GM21423 (cell line): ENCODE results near the gene UBXN1.
A peak's percentile ranks its signal among the peaks of the same experiment; 100 is the strongest.

Source experiments
- ATAC-seq: cut with Tn5 transposase; IDR thresholded peaks from one replicate; pipeline ENCODE4 v1.9.1; 2021; ENCODE audit warnings: mild to moderate bottlenecking, moderate library complexity; ENCODE audit not compliant: unreplicated experiment

The UBXN1 gene, protein sequence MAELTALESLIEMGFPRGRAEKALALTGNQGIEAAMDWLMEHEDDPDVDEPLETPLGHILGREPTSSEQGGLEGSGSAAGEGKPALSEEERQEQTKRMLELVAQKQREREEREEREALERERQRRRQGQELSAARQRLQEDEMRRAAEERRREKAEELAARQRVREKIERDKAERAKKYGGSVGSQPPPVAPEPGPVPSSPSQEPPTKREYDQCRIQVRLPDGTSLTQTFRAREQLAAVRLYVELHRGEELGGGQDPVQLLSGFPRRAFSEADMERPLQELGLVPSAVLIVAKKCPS

DNA sequence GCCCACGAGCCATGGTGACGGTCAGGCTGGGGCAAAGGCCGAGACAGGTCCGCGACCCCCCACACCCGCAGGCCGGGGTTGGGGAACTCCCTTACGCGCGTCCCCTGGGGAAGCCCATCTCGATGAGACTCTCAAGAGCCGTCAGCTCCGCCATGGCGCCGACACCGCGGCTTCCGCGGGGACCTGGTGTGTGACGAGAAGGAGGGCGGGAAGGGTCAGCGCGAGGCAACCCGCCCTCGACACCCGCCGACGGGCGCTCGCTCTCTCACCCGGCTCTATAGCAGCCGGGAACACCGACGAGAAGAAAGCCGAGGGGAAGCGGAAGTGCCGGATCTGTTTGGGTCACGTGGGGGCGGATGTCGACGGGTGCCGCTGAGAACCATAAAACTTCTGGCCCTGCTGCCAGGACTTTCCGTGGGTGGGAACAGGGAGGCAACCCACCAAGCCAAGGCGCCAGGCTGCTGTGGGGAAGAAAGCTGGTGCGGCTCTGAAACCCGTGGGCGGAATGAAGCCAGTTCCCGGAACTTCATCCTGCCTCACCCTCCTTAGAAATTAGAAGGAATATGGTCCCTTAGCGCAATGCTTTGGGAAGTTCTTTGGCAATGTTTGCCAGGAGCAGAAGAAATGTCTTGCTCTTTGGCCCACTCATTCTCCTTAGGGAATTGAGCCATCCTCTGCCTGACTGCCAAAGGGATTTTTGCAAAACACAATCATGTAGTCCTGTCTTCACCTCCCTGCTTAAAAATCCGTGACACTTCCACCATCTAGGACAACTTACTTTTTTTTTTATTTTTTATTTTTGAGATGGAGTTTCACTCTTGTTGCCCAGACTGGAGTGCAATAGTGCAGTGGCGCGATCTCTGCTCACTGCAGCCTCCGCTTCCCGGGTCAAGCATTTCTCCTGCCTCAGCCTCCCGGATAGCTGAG, at the start of gene UBXN1:
TSS of gene UBXN1 (minus strand) at position 304 of the 927 bp plus-strand sequence. CDS start at position 154, 150 bp downstream.
- ATAC-seq = peak; percentile 76

DNA sequence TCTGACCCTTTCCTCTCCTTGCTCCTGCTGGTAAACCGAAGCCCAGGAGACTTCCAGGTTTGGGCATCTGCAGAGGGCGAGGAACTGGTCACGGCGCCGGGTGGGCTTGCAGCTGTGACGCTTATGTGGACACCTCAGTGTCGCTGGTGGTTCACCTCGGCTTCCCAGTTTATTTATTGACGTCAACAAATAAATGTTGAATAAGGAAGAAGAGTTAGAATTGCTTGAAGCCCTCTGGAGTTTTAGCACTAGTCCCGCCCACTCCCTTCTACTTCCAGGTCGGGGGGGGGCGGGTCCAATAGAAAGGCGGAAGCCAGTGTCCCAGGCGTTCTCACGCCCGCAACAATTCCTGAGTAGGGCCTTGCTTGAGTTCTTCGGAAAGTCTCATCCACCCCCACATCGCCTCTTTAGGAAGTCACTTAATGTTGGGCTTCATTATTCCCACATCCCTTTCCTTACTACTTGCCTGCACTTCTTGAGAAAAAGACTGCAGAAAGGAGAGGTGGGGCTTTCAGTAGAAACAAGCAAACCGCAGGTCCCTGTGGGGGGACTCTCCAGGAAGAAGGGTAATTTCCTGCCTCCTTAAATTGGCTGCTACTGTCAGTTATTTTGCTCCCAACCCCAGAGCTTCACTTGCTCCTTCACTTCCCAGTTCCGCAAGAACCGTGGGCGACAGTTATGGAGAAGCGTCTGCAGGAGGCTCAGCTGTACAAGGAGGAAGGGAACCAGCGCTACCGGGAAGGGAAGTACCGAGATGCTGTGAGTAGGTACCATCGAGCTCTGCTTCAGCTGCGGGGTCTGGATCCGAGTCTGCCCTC, 49.5 kb upstream of the UBXN1 start, which contains the start of gene TTC9C:
TSS of gene TTC9C (plus strand) at position 316 of the 818 bp plus-strand sequence. CDS start at position 679, 363 bp downstream.
- ATAC-seq = peak; percentile 11

DNA sequence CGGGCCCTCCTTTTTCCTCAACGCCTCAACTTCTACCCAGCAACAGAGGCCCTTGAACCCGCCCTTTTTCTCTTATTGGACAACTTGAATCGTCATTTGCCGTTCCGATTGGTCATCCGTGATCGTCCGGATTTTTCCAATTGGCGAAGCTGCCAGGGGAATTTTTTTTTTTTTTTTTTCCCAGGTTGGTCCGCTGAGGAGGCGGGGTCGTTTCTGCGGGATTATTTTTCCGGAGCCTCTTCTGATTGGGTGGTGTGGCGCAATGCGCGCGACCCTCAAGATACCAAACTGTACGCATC, 48.9 kb upstream of the UBXN1 start:
- ATAC-seq = peak; percentile 51

DNA sequence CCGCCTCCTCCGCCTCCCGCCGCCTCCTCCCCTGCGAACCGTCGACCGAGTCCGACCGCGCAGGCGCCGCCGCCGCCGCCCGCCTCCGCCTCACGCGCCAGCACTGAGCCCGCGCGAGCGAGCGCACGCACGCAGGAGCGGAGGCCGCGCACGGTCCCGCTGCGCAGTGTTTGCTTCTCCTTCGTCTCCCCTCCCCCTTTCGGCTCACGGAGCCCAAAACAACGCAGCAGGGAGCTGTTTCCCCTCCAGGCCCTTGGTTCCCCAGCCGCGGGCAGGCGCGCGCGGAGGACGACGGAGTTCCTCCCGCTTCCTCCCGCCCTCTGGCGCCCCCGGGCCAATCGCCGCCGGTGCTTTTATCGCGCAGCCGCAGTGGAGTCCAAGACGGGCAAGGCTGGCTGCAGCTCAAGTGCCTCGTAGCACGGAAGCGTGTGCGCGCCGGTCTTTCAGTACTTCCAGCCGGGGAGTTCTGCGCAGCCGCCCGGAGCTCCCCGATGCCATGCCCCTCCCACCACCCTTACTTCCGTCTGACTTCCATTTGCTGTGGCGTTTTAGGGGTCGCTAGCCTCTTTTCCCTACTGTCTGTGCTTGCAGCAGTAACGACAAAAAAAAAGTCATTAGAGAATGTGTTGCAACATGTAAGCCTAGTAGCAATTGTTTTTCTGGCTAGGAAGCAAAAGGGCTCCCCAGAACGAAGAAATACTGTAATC, 48.4 kb upstream of the UBXN1 start, which contains the start of gene HNRNPUL2:
TSS of gene HNRNPUL2 (minus strand) at position 293 of the 707 bp plus-strand sequence. CDS start 301 bp downstream, outside the sequence.
- ATAC-seq = peak; percentile 72

DNA sequence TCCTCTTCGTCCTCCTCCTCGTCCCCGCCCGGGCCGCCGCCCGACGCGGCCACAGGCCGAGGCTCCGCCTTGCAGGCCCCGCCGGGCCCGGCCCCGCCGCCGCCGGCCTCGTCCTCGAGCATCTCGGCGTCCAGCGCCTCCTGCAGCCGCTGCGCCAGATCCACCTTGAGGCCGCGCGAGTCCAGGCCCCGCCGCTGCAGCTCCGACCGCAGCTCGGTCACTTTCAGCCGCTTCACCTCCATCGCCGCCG, 48.0 kb upstream of the UBXN1 start:
- no peak for ATAC-seq

DNA sequence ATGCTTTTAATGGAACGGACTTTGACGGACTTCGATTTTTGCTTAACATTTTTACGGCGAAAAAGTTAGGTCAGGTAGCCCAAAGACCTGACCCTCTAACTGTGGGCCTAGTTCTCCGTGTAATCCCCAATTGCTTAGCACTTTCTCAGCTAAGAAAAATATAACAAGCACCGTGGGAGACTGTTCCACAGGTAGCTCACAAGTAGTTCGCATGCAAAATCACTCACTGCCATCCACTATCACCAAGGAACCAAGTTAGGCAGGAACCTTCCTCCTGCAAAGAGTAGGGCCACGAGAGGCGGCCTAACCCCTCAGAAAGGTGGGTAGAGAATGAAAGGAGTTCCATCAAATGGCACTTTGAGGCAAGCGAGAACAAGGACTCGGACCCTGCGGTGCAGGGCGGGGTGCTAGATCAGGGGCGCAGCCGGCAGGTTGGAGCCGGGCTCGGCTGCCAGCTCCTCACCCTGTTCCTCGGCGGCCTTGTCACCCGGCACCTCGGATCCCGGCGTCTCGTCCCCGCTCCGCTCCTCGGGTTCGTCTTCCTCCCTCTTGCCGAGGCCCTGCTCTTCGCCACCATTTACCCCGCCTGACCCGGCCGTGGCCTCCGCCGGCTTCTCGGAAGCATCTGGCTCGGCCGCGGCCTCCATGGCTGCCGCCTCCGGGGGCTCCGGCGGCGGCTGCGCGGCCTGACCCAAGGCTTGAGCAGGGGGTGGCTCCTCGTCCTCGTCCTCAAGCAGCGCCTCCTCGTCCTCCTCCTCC, 47.5 kb upstream of the UBXN1 start:
- ATAC-seq = peak; percentile 5

DNA sequence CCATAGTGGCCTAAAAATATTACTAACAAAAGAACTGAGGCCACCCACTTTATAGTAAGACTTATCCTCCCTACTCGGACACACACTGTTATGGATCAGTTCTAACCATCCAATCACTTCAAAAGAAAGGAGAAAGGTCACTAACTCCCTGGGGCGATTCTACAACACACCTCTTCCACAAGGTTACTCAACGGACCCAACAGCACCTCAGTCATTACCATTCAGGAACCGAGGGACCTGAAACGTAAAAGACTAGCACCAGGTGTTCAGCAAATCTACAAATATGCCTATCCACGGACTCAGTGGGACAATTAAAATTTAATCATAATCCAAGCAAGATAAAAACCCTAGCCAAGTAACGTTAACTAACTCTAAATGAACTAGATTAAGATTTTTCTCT, 46.8 kb upstream of the UBXN1 start:
- no peak for ATAC-seq

DNA sequence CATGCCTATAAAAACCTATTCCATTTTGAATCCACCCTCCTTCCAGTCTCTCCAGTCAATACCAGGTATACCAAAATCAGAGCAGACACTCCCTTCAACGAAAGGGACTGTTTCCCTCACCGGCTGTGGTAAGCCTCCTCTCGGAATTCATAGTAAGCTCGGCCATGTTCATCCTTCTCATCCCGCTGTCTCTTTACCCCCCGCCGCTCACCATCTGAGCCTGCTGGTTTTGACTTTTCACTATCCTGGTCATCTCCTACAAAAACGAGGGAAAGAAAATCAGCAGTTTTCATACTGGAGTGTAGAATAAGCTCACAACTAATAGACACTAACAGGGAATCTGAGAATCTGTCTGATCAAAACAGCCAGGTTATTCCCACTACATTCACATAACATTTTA, 45.3 kb upstream of the UBXN1 start:
- ATAC-seq = no peak

DNA sequence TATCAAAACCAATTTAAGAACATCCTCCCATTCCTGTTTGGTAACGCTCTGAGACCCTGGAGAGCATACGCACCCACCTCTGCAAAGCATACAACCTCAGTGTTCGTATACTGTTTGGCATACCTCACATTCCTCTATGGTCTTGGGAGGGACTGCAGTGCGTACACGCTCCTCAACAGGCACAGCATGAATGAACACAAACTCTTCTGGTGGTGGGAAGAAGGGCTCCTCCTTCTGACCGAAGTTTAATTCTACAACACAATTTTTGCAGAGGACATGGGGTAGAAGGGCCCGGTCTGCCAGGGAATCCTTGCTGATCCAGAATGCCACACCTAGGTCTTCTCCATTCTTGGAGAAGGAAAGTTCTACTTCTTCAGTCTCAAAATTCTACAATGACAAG, 43.1 kb upstream of the UBXN1 start:
- ATAC-seq = no peak

DNA sequence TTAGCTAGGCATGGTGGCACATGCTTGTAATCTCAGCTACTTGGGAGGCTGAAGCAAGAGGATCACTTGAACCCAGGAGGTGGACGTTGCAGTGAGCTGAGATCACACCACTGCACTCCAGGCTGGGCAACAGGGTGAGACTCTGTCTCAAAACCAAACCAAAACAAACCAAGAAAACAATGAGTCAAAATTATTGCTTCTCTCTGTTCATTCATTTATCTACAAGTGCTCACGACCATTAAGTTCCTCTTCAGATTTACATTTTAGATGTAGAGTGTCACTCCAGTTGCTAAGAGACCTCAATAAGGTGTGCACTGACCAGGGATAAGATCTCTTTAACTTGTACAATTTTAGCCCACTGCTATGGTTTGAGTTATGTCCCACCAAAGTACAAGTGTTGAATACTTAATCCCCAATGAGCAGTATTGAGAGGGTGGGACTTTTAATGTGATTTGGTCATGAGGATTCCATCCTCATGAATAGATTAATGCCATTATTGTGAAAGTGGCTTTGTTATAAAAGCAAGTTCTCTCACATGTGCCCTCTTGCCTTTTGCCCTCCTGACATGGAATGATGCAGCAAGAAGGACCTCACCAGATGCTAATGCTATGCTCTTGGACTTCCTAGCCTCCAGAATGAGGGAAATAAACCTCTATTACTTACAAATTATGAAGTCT, 40.6 kb upstream of the UBXN1 start:
- ATAC-seq = no peak

DNA sequence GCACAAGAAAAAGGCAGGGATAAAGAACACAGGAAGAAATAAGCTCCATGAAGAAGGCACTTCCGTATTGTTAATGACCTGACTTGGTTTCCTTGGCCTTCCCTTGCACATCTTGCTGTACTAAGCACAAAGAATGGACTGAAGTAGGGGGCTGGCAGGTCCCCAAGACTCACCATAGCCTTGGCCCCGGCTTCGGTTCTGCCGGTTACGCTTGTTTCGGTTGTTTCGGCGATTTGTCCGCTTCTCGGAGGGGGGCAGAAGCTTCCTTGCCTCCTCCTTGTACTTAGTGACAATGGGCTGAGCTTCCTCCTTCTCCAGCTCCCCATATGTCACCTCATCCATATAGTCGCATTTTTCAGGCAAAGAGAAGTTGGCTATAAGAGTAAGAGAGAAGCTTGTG, 37.9 kb upstream of the UBXN1 start:
- ATAC-seq = no peak

DNA sequence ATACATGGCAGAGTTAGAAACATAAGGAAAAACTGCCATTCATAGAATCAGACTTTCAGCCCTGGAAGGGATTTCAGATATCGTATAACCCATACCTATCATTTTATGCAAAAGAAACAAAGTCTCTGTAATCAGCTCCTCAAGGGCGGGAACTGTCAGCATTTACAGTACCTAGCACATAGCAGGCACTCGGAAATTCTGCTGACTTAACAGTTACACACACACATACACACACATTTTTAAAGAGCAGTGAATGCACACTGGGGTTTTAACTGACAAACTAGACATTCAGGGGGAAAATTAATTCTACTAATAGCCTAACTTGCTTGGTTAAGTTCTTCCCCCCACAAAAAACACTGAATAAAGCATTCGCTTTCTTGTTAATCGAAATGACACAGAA, 37.3 kb upstream of the UBXN1 start:
- ATAC-seq = no peak

DNA sequence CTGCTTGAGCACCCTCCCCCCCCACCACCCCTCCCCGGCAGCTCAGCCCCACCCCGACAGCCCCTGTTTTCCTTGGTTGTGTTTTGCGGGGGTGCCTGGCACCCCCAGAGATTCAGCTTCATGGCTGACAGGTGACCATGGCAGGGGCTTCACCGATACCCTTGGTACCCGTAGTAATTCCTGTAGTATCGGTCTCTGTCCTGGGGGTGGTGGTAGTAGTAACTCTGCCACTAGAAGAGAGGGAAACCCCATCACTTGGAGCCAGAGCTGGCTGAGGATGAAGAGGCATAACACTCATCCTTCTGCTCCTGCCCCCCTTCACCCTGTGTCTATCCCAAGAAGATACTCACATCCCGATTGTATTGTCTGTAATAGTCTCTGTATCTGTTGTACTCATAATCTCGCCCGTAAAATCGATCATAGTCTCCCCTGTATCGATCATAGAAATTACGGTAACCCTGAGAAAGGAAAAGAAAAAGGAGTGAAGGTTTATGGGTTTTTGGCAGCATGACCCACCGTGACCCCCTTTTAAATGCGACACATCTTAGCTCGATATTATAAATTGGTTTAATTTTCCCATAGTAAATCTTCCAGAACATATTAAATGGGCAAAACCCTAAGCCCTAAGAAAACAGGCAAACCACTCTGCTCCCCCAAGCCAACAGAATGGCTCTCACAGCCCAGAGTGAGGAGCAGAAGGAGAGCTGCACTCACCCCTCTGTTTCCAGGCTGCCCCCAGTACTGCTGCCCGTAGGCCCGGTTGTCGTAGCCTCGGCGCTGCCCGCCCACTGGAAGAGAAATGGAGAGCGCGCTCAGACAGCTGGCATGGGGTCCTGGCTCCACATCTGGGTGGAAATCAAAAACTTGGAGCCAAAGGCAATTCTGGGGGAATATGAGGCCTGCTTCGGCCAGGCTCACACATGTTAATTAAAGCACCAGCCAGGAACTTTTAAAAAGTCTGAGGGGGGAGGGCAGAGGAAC, 36.6 kb upstream of the UBXN1 start:
- no peak for ATAC-seq

DNA sequence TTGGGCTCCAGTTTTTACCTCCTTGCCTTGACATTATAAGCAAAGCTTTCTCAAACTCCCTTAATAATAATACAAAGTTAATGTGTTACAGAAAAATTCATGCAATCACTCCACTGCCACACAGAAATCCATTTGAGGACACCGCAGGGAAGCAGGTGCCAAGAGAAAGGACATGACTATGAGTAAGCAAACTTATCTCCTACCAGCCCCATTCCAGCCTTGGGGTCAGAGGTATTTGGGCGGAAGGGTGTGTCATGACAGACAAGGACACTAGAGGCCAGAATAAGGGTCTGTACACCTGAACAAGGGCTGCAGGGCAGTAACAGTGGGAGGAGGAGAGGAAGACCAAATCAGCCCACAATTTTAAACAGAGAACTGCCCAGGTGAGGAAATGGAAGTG, 34.5 kb upstream of the UBXN1 start:
- ATAC-seq = no peak

DNA sequence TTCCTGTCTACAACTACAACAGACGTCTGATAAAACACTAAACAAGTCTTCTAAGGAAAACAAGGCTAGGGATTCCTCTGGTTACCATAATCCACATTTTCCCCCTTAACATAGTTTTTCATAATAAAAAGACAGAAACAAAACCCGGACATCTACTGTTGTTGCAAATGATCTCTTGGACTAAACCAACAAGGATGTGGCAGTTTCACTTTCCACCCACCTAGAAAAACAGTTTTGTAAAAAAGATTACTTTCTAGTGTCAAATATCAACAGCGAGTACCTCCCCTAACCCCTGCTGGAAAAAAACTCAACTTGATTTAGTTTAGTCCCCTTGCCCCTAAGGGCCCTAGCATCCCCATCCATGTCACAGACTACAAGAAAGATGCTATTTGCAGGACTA, 34.0 kb upstream of the UBXN1 start:
- ATAC-seq = no peak

DNA sequence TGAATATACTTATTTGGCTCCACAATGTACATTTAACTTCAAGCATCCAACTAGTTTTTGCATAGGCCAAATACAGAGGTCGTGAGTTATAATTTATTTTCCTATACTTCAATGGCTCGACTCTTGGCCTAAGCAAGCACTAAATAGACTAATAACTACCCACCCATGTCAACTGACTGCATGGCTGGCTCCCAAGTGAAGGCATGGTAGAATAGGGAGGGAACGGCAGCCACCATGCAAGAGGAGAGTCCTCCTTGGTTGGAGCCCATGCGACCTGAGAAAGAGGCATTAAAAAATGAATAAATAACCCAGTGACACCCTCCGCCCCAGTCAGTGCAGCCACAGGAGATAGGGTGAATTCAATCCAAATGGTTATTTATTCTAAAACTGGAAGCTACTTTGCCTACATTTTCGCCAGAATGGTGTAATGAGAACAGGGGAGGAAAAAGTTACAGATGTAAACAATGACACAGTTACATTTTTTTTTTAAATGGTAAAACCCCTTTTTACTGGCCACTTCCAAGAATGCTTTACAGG, 33.5 kb upstream of the UBXN1 start:
- no peak for ATAC-seq

DNA sequence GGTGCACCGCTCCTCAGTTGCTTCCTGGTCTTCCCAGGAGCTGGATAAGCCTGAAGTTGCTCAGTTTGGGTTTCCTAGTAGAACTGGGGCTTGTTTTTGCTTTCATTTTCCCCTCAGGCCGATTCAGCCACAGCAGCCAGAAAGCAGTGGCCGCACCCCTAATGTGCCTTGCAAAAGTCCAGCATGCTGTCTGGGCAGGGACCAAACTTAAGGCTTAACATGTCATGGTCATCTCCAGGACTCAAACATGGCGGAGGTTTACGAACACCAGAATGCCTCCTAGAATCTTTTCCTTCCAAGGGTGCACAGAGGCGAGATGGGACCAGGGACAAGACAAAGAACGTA, 31.1 kb upstream of the UBXN1 start:
- ATAC-seq = peak; percentile 6
